Heart right ventricle (tissue), 16 donors: ENCODE measurements around the gene RBP3. TPM values are rescaled to one million over a fixed set of nuclear protein-coding genes. Genes with fewer than 3 reads are reported as not detected.

Experiments
- ATAC-seq, 8 donors: fragments of 200-7000 bp; cut with Tn5 transposase; one replicate each; pipeline ENCODE4 v1.9.1; 2020; ENCODE audit warnings: mild to moderate bottlenecking in 8 of 8, moderate library complexity in 8 of 8, moderate number of reproducible peaks in 1 of 8
- DNase-seq, 2 donors: peaks; one replicate each; pipeline ENCODE4 v3.0.0-alpha.2; 2020
- H3K27ac ChIP-seq, 10 donors: fragments of 200-600 bp; sonication (generic) in 2 of 10; one replicate each; pipeline versions ENCODE4 v1.5.0 to v1.8.0; 2020 to 2022; ENCODE audit warnings: mild to moderate bottlenecking in 3 of 10
- H3K27me3 ChIP-seq, 7 donors: fragments of 200-600 bp; one replicate each; pipeline ENCODE4 v1.8.0; 2021 to 2022; ENCODE audit warnings: mild to moderate bottlenecking in 2 of 7
- H3K36me3 ChIP-seq, 9 donors: fragments of 200-600 bp; sonication (generic) in 1 of 9; one replicate each; pipeline versions ENCODE4 v1.5.0 to v1.8.0; 2020 to 2022; ENCODE audit warnings: mild to moderate bottlenecking in 2 of 9
- H3K4me1 ChIP-seq, 9 donors: fragments of 200-600 bp; sonication (generic) in 1 of 9; one replicate each; pipeline versions ENCODE4 v1.5.0 to v1.8.0; 2020 to 2022; ENCODE audit warnings: mild to moderate bottlenecking in 4 of 9
- H3K4me3 ChIP-seq, 10 donors: fragments of 200-600 bp; sonication (generic) in 2 of 10; one replicate each; pipeline versions ENCODE4 v1.5.0 to v1.8.0; 2020 to 2022; ENCODE audit warnings: mild to moderate bottlenecking in 7 of 10, moderate library complexity in 2 of 10
- H3K9me3 ChIP-seq, 11 donors: fragments of 200-600 bp in 10 of 11; sonication (generic) in 2 of 11; one replicate each; pipeline versions ENCODE4 v1.5.0 to v1.8.0; 2013 to 2022; ENCODE audit warnings: mild to moderate bottlenecking in 2 of 11, control low read depth in 1 of 11, moderate library complexity in 1 of 11
- CTCF ChIP-seq, 9 donors: fragments of 200-600 bp; sonication (generic) in 2 of 9; IDR thresholded peaks; one replicate each; pipeline versions ENCODE4 v1.5.0 to v1.8.0; 2021 to 2022; ENCODE audit warnings: antibody characterized with exemption in 9 of 9, mild to moderate bottlenecking in 5 of 9, moderate library complexity in 1 of 9
- WGBS, 2 donors: extraction: QIAGEN DNeasy Blood & Tissue Kit; methylation state at CpG; one replicate each; pipeline ENCODE4 v1.1.7; 2013; ENCODE audit warnings: inconsistent platforms in 1 of 2; 5-methylcytosine and 5-hydroxymethylcytosine counted together
- intact Hi-C, 10 donors: fragments of 100-400 bp; cut with DNase I; formaldehyde crosslinking; loops; one replicate each; pipeline versions ENCODE4 v1.11.1 to v1.14.2; 2022
- polyA plus RNA-seq, 2 donors: library from polyadenylated mRNA; stranded (reverse); fragments of 200-250 nt; gene quantifications; one replicate each; pipeline ENCODE4 v1.2.3, GENCODE V29; 2013
- total RNA-seq, 10 donors: library from RNA; stranded (reverse); fragmentation: NEBNext Ultra II Directional in 3 of 10; extraction: Animal tissue kit (Norgen Biotek cat#: 25700) in 3 of 10; gene quantifications; one replicate each; pipeline versions ENCODE4 v1.2.1 to v1.2.4, GENCODE V29; 2021 to 2023
- donor health status: Arrhythmogenic right ventricular cardiomyopathy.
- donor health status: ischemic (EF 13 %, LVEDD 7.1; RV severe dilation, severe dysfunction).
- donor health status: healthy with polysubstance abuse.
- donor health status: DM: no; HTN: yes; CAD: no.
- donor health status: DM: no; HTN: no; CAD: no.
- donor health status: ischemic (EF 25% LVEDD 6.9; RV normal size, moderate dysfunction).
- donor health status: ischemic (EF 25% LVEDD 5.7; RV mildly dilated, moderate dysfunction).
- donor health status: healthy.
- donor health status: DM: yes; HTN: yes; CAD: no.
- donor health status: Ischemic cardiomyopathy.
- donor health status: ischemic (EF 35%, LVEDD 5.7; RV mildly dilated, moderate dysfunction).
- donor health status: nonischemic (EF 11% LVEDD 7.7; RV severe dilation, severe dysfunction).
- donor health status: DM: yes; HTN: yes; CAD: no.
- donor health status: PGD.
- donor health status: ischemic (EF 29% LVEDD 5.4; RV normal size, mild dysfunction).
- donor health status: nonischemic (EF 23%, LVEDD 6.1; RV moderate dilation, normal function).

The RBP3 gene
- total and polyA plus RNA-seq, 12 donors: not detected

- intact Hi-C loops: no loop called here
- H3K36me3 ChIP-seq: no peaks in the 10 kb centered on the region
- DNase-seq: no peak
- WGBS, 2 donors: 77 to 82% methylated on average over 3 of the region's 3 CpGs
- no peak for TF ChIP-seq CTCF (IDR thresholded peaks at IDR 0.05)
- H3K27me3 ChIP-seq: peaks cover 0 to 4% (median 0%) of the 10 kb centered on the region in 7 donors
- H3K4me3 ChIP-seq: no peak overlapping the region
- H3K9me3 ChIP-seq: no peaks in the 10 kb centered on the region
- no peak overlapping the region for H3K27ac ChIP-seq
- no peak for ATAC-seq
- H3K4me1 ChIP-seq: peaks cover 0 to 10% (median 0%) of the 10 kb centered on the region in 9 donors
These were observed 17.4 kb upstream of the RBP3 start for GRCh38 chr10:47330804-47331203.

- H3K4me1 ChIP-seq: peaks cover 0 to 7% (median 0%) of the 10 kb centered on the region in 9 donors
- intact Hi-C loops: no loop called here
- no peak overlapping the region for H3K4me3 ChIP-seq
- ATAC-seq: no peak
- WGBS, 2 donors: 96 to 97% methylated on average over 9 of the region's 9 CpGs
- no peak overlapping the region for H3K27ac ChIP-seq
- H3K9me3 ChIP-seq: no peaks in the 10 kb centered on the region
- H3K36me3 ChIP-seq: no peaks in the 10 kb centered on the region
- TF ChIP-seq CTCF (IDR thresholded peaks at IDR 0.05): no peak
- no peak for DNase-seq
- peaks cover 0 to 4% (median 0%) of the 10 kb centered on the region in 7 donors for H3K27me3 ChIP-seq
These were observed 16.7 kb upstream of the RBP3 start for GRCh38 chr10:47331491-47331890.

- Histone ChIP-seq H3K36me3 (no peaks in the 10 kb centered on the region), H3K4me3 (no peak overlapping the region), H3K4me1 (peaks cover 0 to 3% (median 0%) of the 10 kb centered on the region in 9 donors), H3K27ac (no peak overlapping the region), H3K9me3 (no peaks in the 10 kb centered on the region), H3K27me3 (peaks cover 0 to 4% (median 0%) of the 10 kb centered on the region in 7 donors)
- no peak for TF ChIP-seq CTCF (IDR thresholded peaks at IDR 0.05)
- 72 to 74% methylated on average over 7 of the region's 7 CpGs for WGBS, 2 donors
- intact Hi-C loops: no loop called here
- DNase-seq: no peak
- no peak for ATAC-seq
These were observed 16.2 kb upstream of the RBP3 start for GRCh38 chr10:47331954-47332353.

GRCh38 chr10:47332371-47332770, 15.8 kb upstream of the RBP3 start:
- Histone ChIP-seq H3K4me3 (no peak overlapping the region), H3K4me1 (no peaks in the 10 kb centered on the region), H3K9me3 (no peaks in the 10 kb centered on the region), H3K27ac (no peak overlapping the region), H3K36me3 (no peaks in the 10 kb centered on the region), H3K27me3 (peaks cover 0 to 4% (median 0%) of the 10 kb centered on the region in 7 donors)
- no peak for TF ChIP-seq CTCF (IDR thresholded peaks at IDR 0.05)
- WGBS, 2 donors: 69 to 84% methylated on average over 3 of the region's 3 CpGs
- no peak for ATAC-seq
- no peak for DNase-seq
- intact Hi-C loops: no loop called here
